ENCODE measurements around the gene RLN3.
A peak's percentile ranks its signal among the peaks of the same experiment; 100 is the strongest.
"Not testable (repeated sequence)": the region's sequence is repeated elsewhere in the genome, so short reads cannot be mapped to it uniquely, and the experiment has no call there.

The RLN3 gene

DNA sequence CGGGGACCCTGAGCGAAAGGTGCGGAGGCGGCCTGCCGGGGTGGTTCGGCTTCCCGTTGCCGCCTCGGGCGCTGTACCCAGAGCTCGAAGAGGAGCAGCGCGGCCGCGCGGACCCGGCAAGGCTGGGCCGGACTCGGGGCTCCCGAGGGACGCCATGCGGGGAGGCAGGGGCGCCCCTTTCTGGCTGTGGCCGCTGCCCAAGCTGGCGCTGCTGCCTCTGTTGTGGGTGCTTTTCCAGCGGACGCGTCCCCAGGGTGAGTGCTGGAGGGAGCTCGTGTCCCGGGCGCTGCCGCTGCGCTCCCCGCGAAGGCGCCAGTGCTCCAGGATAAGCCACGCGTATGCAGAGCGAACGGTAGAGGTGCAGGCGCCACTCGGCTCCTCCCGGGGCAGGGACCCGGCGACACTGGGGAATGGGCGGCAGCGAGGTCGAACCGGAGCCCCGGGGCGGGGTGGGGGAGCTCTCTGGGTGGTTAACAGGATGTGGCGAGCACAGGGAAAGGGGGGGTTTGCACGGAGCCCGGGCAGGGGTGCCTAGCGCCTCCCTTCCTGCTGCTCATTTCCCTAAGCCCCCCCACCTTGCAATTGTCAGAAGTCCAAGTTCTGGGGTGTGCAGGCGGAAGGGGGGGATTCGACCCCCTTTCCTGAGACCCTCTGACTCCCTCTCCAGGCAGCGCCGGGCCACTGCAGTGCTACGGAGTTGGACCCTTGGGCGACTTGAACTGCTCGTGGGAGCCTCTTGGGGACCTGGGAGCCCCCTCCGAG, 4.0 kb downstream of the RLN3 start, which contains the start of gene IL27RA:
Gene IL27RA (plus strand): TSS at position 44 of the 762 bp plus-strand sequence. CDS start 111 bp downstream, at position 155.
- H3K4me3 ChIP-seq (replicated peaks; ENCODE audit: low read depth, low read length), result peak within 1 kb of the TSS; percentile 83
- TF ChIP-seq, protein P1, sequence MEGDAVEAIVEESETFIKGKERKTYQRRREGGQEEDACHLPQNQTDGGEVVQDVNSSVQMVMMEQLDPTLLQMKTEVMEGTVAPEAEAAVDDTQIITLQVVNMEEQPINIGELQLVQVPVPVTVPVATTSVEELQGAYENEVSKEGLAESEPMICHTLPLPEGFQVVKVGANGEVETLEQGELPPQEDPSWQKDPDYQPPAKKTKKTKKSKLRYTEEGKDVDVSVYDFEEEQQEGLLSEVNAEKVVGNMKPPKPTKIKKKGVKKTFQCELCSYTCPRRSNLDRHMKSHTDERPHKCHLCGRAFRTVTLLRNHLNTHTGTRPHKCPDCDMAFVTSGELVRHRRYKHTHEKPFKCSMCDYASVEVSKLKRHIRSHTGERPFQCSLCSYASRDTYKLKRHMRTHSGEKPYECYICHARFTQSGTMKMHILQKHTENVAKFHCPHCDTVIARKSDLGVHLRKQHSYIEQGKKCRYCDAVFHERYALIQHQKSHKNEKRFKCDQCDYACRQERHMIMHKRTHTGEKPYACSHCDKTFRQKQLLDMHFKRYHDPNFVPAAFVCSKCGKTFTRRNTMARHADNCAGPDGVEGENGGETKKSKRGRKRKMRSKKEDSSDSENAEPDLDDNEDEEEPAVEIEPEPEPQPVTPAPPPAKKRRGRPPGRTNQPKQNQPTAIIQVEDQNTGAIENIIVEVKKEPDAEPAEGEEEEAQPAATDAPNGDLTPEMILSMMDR (IDR thresholded peaks at IDR 0.05; ENCODE audit: insufficient read depth, low read length, poor library complexity, severe bottlenecking), result peak; percentile 94
- H3K27me3 ChIP-seq (replicated peaks; ENCODE audit: control insufficient read depth, insufficient read depth, low read length), result no peaks in the 10 kb centered on the region
- H3K36me3 ChIP-seq (ENCODE audit: control insufficient read depth, insufficient read depth, low read length), result no peaks in the 10 kb centered on the region; the same call in 1 of the 2 replicates
- peak; percentile 87 for DNase-seq (ENCODE audit: extremely low read depth, insufficient read length)

- TF ChIP-seq, protein P1 (IDR thresholded peaks at IDR 0.05; ENCODE audit: insufficient read depth, low read length, poor library complexity, severe bottlenecking), result no peak
- DNase-seq (ENCODE audit: extremely low read depth, insufficient read length), result no peak
- Histone ChIP-seq H3K36me3 (ENCODE audit: control insufficient read depth, insufficient read depth, low read length) (no peaks in the 10 kb centered on the region; the same call in 1 of the 2 replicates), H3K4me3 (replicated peaks; ENCODE audit: low read depth, low read length) (no peak overlapping the region), H3K27me3 (replicated peaks; ENCODE audit: control insufficient read depth, insufficient read depth, low read length) (no peaks in the 10 kb centered on the region)
Measured at GRCh38 chr19:14033946-14034345, 6.0 kb downstream of the RLN3 start.

DNA sequence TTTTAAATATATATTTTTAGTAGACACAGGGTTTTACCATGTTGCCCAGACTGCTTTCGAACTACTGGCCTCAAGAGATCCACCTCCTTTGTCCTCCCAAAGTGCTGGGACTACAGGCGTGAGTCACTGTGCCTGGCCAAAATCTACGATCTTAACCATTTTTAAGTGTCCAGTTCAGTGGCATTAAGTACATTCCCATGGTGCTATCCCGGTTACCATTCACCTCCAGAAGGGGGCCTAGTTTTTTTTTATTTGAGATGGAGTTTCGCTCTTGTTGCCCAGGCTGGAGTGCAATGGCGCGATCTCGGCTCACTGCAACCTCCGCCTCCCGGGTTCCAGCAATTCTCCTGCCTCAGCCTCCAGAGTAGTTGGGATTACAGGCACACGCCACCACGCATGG, 7.2 kb downstream of the RLN3 start:
- H3K36me3 ChIP-seq (ENCODE audit: control insufficient read depth, insufficient read depth, low read length); DNase-seq (ENCODE audit: extremely low read depth, insufficient read length); H3K4me3 ChIP-seq (replicated peaks; ENCODE audit: low read depth, low read length); H3K27me3 ChIP-seq (replicated peaks; ENCODE audit: control insufficient read depth, insufficient read depth, low read length): not testable (repeated sequence)

- H3K36me3 ChIP-seq (ENCODE audit: control insufficient read depth, insufficient read depth, low read length), result no peaks in the 10 kb centered on the region; the same call in none of the 2 replicates
- TF ChIP-seq, protein P1 (IDR thresholded peaks at IDR 0.05; ENCODE audit: insufficient read depth, low read length, poor library complexity, severe bottlenecking), result no peak
- H3K27me3 ChIP-seq (replicated peaks; ENCODE audit: control insufficient read depth, insufficient read depth, low read length), result no peaks in the 10 kb centered on the region
- DNase-seq (ENCODE audit: extremely low read depth, insufficient read length), result no peak
- H3K4me3 ChIP-seq (replicated peaks; ENCODE audit: low read depth, low read length), result no peak overlapping the region
Measured at GRCh38 chr19:14035706-14036105, 7.8 kb downstream of the RLN3 start.

- Histone ChIP-seq H3K36me3 (ENCODE audit: control insufficient read depth, insufficient read depth, low read length) (peaks cover 4% of the 10 kb centered on the region), H3K4me3 (replicated peaks; ENCODE audit: low read depth, low read length) (no peak overlapping the region), H3K27me3 (replicated peaks; ENCODE audit: control insufficient read depth, insufficient read depth, low read length) (no peaks in the 10 kb centered on the region)
- TF ChIP-seq, protein P1 (IDR thresholded peaks at IDR 0.05; ENCODE audit: insufficient read depth, low read length, poor library complexity, severe bottlenecking), result no peak
- no peak for DNase-seq (ENCODE audit: extremely low read depth, insufficient read length)
Measured at GRCh38 chr19:14039181-14039580, 11.2 kb downstream of the RLN3 start.

DNA sequence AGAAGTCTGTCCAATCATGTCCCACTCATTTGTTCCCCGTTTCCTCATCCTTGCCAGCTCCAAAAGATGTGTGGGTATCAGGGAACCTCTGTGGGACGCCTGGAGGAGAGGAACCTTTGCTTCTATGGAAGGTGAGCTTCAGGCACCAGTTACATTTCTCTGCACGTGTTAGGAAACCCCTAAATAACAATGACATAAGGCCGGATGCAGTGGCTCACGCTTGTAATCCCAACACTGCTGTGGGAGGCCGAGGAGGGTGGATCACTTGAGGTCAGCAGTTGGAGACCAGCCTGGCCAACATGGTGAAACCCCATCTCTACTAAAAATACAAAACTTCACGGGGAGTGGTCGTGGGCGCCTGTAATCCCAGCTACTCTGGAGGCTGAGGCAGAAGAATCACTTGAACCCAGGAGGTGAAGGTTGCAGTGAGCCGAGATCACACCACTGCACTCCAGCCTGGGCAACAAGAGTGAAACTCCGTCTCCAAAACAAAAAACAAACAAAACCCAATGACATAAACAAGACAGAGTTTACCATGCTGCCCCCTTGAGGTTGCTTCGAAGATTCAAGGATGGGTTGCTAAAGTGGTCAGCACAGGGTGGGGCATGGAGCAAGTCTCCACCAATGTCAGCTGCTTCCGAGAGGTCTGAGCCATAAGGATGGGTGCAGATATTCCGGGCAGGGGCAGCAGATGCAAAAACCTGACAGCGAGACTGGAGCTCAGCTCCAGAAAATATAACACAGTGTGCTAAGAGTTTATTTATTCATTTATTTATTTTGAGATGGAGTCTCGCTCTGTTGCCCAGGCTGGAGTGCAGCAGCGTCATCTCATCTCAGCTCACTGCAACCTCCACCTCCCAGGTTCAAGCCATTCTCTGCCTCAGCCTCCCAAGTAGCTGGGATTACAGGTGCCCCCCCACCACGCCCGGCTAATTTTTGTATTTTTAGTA, 15.0 kb downstream of the RLN3 start:
- H3K36me3 ChIP-seq (ENCODE audit: control insufficient read depth, insufficient read depth, low read length); DNase-seq (ENCODE audit: extremely low read depth, insufficient read length); H3K27me3 ChIP-seq (replicated peaks; ENCODE audit: control insufficient read depth, insufficient read depth, low read length); H3K4me3 ChIP-seq (replicated peaks; ENCODE audit: low read depth, low read length): not testable (repeated sequence)
- TF ChIP-seq, protein P1 (IDR thresholded peaks at IDR 0.05; ENCODE audit: insufficient read depth, low read length, poor library complexity, severe bottlenecking), result peak; percentile 50

DNA sequence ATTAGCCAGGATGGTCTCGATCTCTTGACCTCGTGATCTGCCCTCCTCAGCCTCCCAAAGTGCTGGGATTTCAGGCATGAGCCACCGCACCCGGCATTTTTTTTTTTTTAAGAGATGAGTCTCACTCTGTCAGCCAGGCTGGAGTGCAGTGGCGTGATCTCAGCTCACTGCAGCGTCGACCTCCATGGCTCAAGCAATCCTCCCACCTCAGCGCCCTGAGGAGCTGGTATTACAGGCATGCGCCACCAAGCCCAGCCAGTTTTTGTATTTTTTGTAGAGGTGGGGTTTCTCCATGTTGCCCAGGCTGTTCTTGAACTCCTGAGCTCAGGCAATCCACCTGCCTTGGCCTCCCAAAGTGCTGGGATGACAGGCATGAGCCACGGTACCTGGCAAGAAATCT, 19.9 kb downstream of the RLN3 start:
- DNase-seq (ENCODE audit: extremely low read depth, insufficient read length); H3K4me3 ChIP-seq (replicated peaks; ENCODE audit: low read depth, low read length); H3K27me3 ChIP-seq (replicated peaks; ENCODE audit: control insufficient read depth, insufficient read depth, low read length): not testable (repeated sequence)
- H3K36me3 ChIP-seq (ENCODE audit: control insufficient read depth, insufficient read depth, low read length), result peaks cover 25% of the 10 kb centered on the region

All from GM06990 (cell line).